WTC11 (cell line): ENCODE data around the gene LSR. TPM values are rescaled to one million over a fixed set of nuclear protein-coding genes. Genes with fewer than 3 reads are reported as not detected.

Experiments used
- ATAC-seq: fragments of 200-7000 bp; cut with Tn5 transposase; 2 replicates; pipeline ENCODE4 v1.10.0; 2021; ENCODE audit warnings: mild to moderate bottlenecking, moderate library complexity
- CTCF ChIA-PET: fragments of 300-600 bp; sonication (Branson Sonifier 250); formaldehyde crosslinking; loops from one replicate; lab custom pipeline; 2021; ENCODE audit warnings: antibody characterized with exemption; lab: Charles Lee
- POLR2A ChIA-PET: fragments of 350-600 bp; sonication (Branson Sonifier 250); formaldehyde crosslinking; loops from one replicate; lab custom pipeline; 2021; ENCODE audit warnings: antibody characterized with exemption; lab: Charles Lee
- DNase-seq: peaks from one replicate; pipeline ENCODE4 v3.0.0; 2021; ENCODE audit warnings: low spot score
- H3K27ac Mint-ChIP-seq: 2 replicates; pipeline ENCODE4 v1.8.0; 2021; ENCODE audit warnings: mixed read lengths
- H3K27me3 Mint-ChIP-seq: 2 replicates; pipeline ENCODE4 v1.8.0; 2021; ENCODE audit warnings: low read depth, mild to moderate bottlenecking, moderate library complexity, mixed read lengths
- H3K36me3 Mint-ChIP-seq: 2 replicates; pipeline ENCODE4 v1.8.0; 2021; ENCODE audit warnings: mixed read lengths
- H3K4me1 Mint-ChIP-seq: 2 replicates; pipeline ENCODE4 v1.8.0; 2022; ENCODE audit warnings: mixed read lengths
- H3K4me3 Mint-ChIP-seq: 2 replicates; pipeline ENCODE4 v1.8.0; 2021; ENCODE audit warnings: mild to moderate bottlenecking, moderate library complexity, mixed read lengths
- H3K9me3 Mint-ChIP-seq: 2 replicates; pipeline ENCODE4 v1.8.0; 2021; ENCODE audit warnings: mixed read lengths
- ARID4B ChIP-seq: sonication (generic); formaldehyde crosslinking; IDR thresholded peaks from 2 replicates; pipeline ENCODE4 v1.8.0; 2023; ENCODE audit warnings: missing genetic modification reagents, mild to moderate bottlenecking, borderline replicate concordance
- ATF6 ChIP-seq: sonication (generic); formaldehyde crosslinking; IDR thresholded peaks from 2 replicates; pipeline ENCODE4 v1.8.1; 2023; ENCODE audit warnings: mild to moderate bottlenecking, missing genetic modification reagents
- CREM ChIP-seq: sonication (generic); formaldehyde crosslinking; IDR thresholded peaks from 2 replicates; pipeline ENCODE4 v1.8.1; 2022; ENCODE audit warnings: mild to moderate bottlenecking, missing genetic modification reagents, moderate library complexity
- ERG ChIP-seq: fragments of 250-450 bp; sonication (Bioruptor Pico); IDR thresholded peaks from 2 replicates; pipeline ENCODE4 v1.8.0; 2021; ENCODE audit warnings: mild to moderate bottlenecking
- ETV6 ChIP-seq: sonication (generic); formaldehyde crosslinking; IDR thresholded peaks from 2 replicates; pipeline ENCODE4 v1.8.1; 2022; ENCODE audit warnings: mild to moderate bottlenecking, missing genetic modification reagents
- FOXK1 ChIP-seq: sonication (generic); formaldehyde crosslinking; IDR thresholded peaks from 2 replicates; pipeline ENCODE4 v1.8.0; 2022; ENCODE audit warnings: mild to moderate bottlenecking, moderate library complexity, missing genetic modification reagents
- NFATC4 ChIP-seq: fragments of 250-450 bp; sonication (Bioruptor Pico); IDR thresholded peaks from 2 replicates; pipeline ENCODE4 v1.9.0; 2021; ENCODE audit warnings: mild to moderate bottlenecking
- NFE2L1 ChIP-seq: sonication (generic); formaldehyde crosslinking; IDR thresholded peaks from 2 replicates; pipeline ENCODE4 v1.8.1; 2023; ENCODE audit warnings: missing genetic modification reagents
- NR2C2 ChIP-seq: sonication (generic); formaldehyde crosslinking; IDR thresholded peaks from 2 replicates; pipeline ENCODE4 v1.8.0; 2022; ENCODE audit warnings: mild to moderate bottlenecking, missing genetic modification reagents
- STAT6 ChIP-seq: sonication (generic); formaldehyde crosslinking; conservative IDR thresholded peaks from 2 replicates; pipeline ENCODE4 v1.8.1; 2023; ENCODE audit warnings: mild to moderate bottlenecking, low read depth, missing genetic modification reagents, moderate library complexity
- ZBTB43 ChIP-seq: sonication (generic); formaldehyde crosslinking; IDR thresholded peaks from 2 replicates; pipeline ENCODE4 v1.8.1; 2023; ENCODE audit warnings: mild to moderate bottlenecking, missing genetic modification reagents
- ZNF317 ChIP-seq: sonication (generic); formaldehyde crosslinking; IDR thresholded peaks from 2 replicates; pipeline ENCODE4 v1.8.1; 2023; ENCODE audit warnings: low read depth, mild to moderate bottlenecking, moderate library complexity, missing genetic modification reagents, borderline replicate concordance
- total RNA-seq: library from RNA; stranded (reverse); gene quantifications from 3 replicates; pipeline ENCODE4 v1.2.3, GENCODE V29; 2021

The LSR gene
- total RNA-seq, 1 experiment from 2014 or later, result 130 TPM

GRCh38 chr19:35292421-35293362 is 43.9 kb downstream of the LSR start:
- H3K4me3 Mint-ChIP-seq, result no peak overlapping the region
- DNase-seq (no peak), ATAC-seq (no peak)
- no peaks in the 10 kb centered on the region for H3K9me3 Mint-ChIP-seq
- H3K27ac Mint-ChIP-seq, result peak overlapping the region; percentile 16; the same call in 1 of the 2 replicates
- POLR2A ChIA-PET, result no interaction called here
- H3K27me3 Mint-ChIP-seq, result no peaks in the 10 kb centered on the region; the same call in 1 of the 2 replicates
- no peak for TF ChIP-seq ERG (CRISPR knock-in tag)
- TF ChIP-seq ETV6 (CRISPR knock-in tag), result no peak
- no peak for TF ChIP-seq FOXK1
- TF ChIP-seq STAT6 (CRISPR knock-in tag), result no peak
- TF ChIP-seq ATF6 (CRISPR knock-in tag), result no peak
- TF ChIP-seq NR2C2 (CRISPR knock-in tag), result no peak
- no peak for TF ChIP-seq NFE2L1 (CRISPR knock-in tag)
- TF ChIP-seq ZBTB43, result no peak
- TF ChIP-seq ARID4B (CRISPR knock-in tag), result no peak
- TF ChIP-seq ZNF317 (CRISPR knock-in tag), result no peak
- TF ChIP-seq NFATC4 (CRISPR knock-in tag), result no peak
- TF ChIP-seq CREM, result no peak
- no peaks in the 10 kb centered on the region for H3K36me3 Mint-ChIP-seq
- CTCF ChIA-PET, result no interaction called here
- peaks cover 14% of the 10 kb centered on the region for H3K4me1 Mint-ChIP-seq
